Neural progenitor cell (in vitro differentiated cells): Measurements from ENCODE around the gene GATAD2A. TPM values are rescaled to one million over a fixed set of nuclear protein-coding genes. Genes with fewer than 3 reads are reported as not detected.

ENCODE experiments used
- DNase-seq: peaks from one replicate; pipeline ENCODE4 v3.0.0-alpha.2; 2016; ENCODE audit warnings: low spot score
- H2AFZ ChIP-seq: fragments of 200-600 bp; sonication (generic); replicated peaks from 2 replicates; pipeline ENCODE4 v1.6.1; 2016; ENCODE audit warnings: antibody characterized with exemption
- H3F3A ChIP-seq: fragments of 200-600 bp; sonication (generic); 2 replicates; pipeline ENCODE4 v1.6.1; 2016; ENCODE audit warnings: antibody characterized with exemption, low read depth
- H3K27ac ChIP-seq: fragments of 200-600 bp; sonication (generic); 2 replicates; pipeline ENCODE4 v1.5.1; 2016; ENCODE audit warnings: mild to moderate bottlenecking
- H3K27me3 ChIP-seq: fragments of 200-600 bp; sonication (generic); 2 replicates; pipeline ENCODE4 v1.6.1; 2016; ENCODE audit warnings: mild to moderate bottlenecking, moderate library complexity
- H3K36me3 ChIP-seq: fragments of 200-600 bp; sonication (generic); 2 replicates; pipeline ENCODE4 v1.5.1; 2016
- H3K4me1 ChIP-seq: fragments of 200-600 bp; sonication (generic); 2 replicates; pipeline ENCODE4 v1.6.1; 2016; ENCODE audit warnings: mixed run types
- H3K4me2 ChIP-seq: fragments of 200-600 bp; sonication (generic); 2 replicates; pipeline ENCODE4 v1.6.1; 2016
- H3K4me3 ChIP-seq: fragments of 200-600 bp; sonication (generic); 2 replicates; pipeline ENCODE4 v1.5.1; 2016
- H3K79me2 ChIP-seq: fragments of 200-600 bp; sonication (generic); 2 replicates; pipeline ENCODE4 v1.6.1; 2016; ENCODE audit warnings: low read depth
- H3K9ac ChIP-seq: fragments of 200-600 bp; sonication (generic); 2 replicates; pipeline ENCODE4 v1.6.1; 2016
- H3K9me3 ChIP-seq: fragments of 200-600 bp; sonication (generic); 2 replicates; pipeline ENCODE4 v1.5.1; 2016; ENCODE audit warnings: low read depth
- H4K20me1 ChIP-seq: fragments of 200-600 bp; sonication (generic); 2 replicates; pipeline ENCODE4 v1.6.1; 2016; ENCODE audit warnings: low read depth
- H3K27ac Mint-ChIP-seq: 3 replicates; pipeline ENCODE4 v1.8.0; 2021; ENCODE audit warnings: mixed read lengths
- H3K27me3 Mint-ChIP-seq: 2 replicates; pipeline ENCODE4 v1.8.0; 2022; ENCODE audit warnings: low read depth, mild to moderate bottlenecking, inconsistent platforms, moderate library complexity, mixed read lengths; ENCODE audit not compliant: insufficient read depth
- H3K36me3 Mint-ChIP-seq: 3 replicates; pipeline ENCODE4 v1.8.0; 2021; ENCODE audit warnings: mixed read lengths
- H3K4me1 Mint-ChIP-seq: 3 replicates; pipeline ENCODE4 v1.8.0; 2021; ENCODE audit warnings: mixed read lengths
- H3K4me3 Mint-ChIP-seq: 3 replicates; pipeline ENCODE4 v1.8.0; 2021; ENCODE audit warnings: mild to moderate bottlenecking, moderate library complexity, mixed read lengths
- H3K9me3 Mint-ChIP-seq: 3 replicates; pipeline ENCODE4 v1.8.0; 2020; ENCODE audit warnings: mixed read lengths
- EZH2 ChIP-seq: fragments of 200-600 bp; sonication (generic); IDR thresholded peaks from 2 replicates; pipeline ENCODE4 v1.6.1; 2017; ENCODE audit warnings: antibody characterized with exemption, mild to moderate bottlenecking, moderate library complexity
- EZH2phosphoT487 ChIP-seq: fragments of 200-600 bp; sonication (generic); IDR thresholded peaks from 2 replicates; pipeline ENCODE4 v1.6.1; 2017; ENCODE audit warnings: antibody characterized with exemption
- total RNA-seq: library from RNA; depleted of rRNA; stranded (reverse); fragments of >200 nt; gene quantifications from 2 replicates; pipeline ENCODE4 v1.2.3, GENCODE V29; 2015; ENCODE audit warnings: low replicate concordance
- TF ChIP-seq, protein P1 (sequence below): fragments of 200-600 bp; sonication (generic); IDR thresholded peaks from 2 replicates; pipeline ENCODE4 v1.5.1; 2017; ENCODE audit warnings: antibody characterized with exemption, mild to moderate bottlenecking

GATAD2A gene
- total RNA-seq, 1 donor from 2014 or later: 37.9 TPM

DNA sequence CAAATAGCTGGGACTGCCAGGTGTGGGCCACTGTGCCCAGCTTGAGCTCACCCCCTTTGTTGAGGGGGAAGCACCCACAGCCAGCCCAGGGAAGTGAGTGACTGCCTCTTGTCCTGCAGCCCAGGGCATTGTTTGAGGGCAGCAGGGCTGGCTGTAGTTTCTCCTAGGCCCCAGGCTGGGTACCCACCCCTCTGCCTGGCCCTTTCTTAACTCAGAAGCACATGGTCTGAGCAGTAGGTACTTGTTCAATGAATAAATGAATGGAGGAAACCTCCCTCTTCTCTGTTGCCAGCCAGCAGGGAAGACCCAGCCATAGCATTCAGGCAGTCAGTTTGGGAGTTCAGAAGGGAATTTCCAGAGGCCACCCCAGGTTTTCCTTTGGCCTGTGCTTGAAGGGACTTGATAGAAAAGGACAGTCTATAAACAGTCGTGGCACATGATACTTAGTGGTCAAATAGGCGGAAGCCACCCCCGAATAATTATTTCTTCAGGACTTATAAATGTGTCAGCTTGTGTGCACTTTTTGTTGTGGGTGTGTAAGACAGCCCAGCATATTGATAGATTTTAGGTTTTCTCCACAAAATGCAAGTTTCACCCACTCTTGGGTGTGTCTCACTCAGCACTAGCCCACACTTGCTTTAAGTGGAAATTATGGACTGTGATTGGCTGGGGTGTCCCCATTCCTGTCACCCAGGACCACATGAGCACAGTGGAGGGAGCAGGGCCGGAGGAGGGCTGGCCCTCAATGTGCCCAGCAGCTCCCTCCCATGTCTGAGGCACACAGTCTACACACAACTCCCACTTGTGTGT is 33.1 kb downstream of the GATAD2A start:
- Mint-ChIP-seq H3K27me3 (no peaks in the 10 kb centered on the region), H3K4me3 (no peak overlapping the region), H3K27ac (no peak overlapping the region), H3K4me1 (peaks cover 8% of the 10 kb centered on the region), H3K9me3 (no peaks in the 10 kb centered on the region), H3K36me3 (peaks cover 11% of the 10 kb centered on the region)
- H3K27me3 ChIP-seq: no peaks in the 10 kb centered on the region
- peak overlapping the region; percentile 6 for H3K4me2 ChIP-seq
- H3K4me1 ChIP-seq: peaks cover 28% of the 10 kb centered on the region
- peaks cover 14% of the 10 kb centered on the region for H3F3A ChIP-seq
- peaks cover 79% of the 10 kb centered on the region for H4K20me1 ChIP-seq
- H2AFZ ChIP-seq: no peak overlapping the region
- no peaks in the 10 kb centered on the region for H3K36me3 ChIP-seq
- H3K4me3 ChIP-seq: no peak overlapping the region
- no peak overlapping the region for H3K9ac ChIP-seq
- H3K27ac ChIP-seq: peak overlapping the region; percentile 54
- no peak for DNase-seq
- H3K79me2 ChIP-seq: peaks cover 99% of the 10 kb centered on the region
- no peak for TF ChIP-seq EZH2
- TF ChIP-seq, protein P1, sequence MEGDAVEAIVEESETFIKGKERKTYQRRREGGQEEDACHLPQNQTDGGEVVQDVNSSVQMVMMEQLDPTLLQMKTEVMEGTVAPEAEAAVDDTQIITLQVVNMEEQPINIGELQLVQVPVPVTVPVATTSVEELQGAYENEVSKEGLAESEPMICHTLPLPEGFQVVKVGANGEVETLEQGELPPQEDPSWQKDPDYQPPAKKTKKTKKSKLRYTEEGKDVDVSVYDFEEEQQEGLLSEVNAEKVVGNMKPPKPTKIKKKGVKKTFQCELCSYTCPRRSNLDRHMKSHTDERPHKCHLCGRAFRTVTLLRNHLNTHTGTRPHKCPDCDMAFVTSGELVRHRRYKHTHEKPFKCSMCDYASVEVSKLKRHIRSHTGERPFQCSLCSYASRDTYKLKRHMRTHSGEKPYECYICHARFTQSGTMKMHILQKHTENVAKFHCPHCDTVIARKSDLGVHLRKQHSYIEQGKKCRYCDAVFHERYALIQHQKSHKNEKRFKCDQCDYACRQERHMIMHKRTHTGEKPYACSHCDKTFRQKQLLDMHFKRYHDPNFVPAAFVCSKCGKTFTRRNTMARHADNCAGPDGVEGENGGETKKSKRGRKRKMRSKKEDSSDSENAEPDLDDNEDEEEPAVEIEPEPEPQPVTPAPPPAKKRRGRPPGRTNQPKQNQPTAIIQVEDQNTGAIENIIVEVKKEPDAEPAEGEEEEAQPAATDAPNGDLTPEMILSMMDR: no peak
- TF ChIP-seq EZH2phosphoT487: no peak
- H3K9me3 ChIP-seq: no peaks in the 10 kb centered on the region

DNA sequence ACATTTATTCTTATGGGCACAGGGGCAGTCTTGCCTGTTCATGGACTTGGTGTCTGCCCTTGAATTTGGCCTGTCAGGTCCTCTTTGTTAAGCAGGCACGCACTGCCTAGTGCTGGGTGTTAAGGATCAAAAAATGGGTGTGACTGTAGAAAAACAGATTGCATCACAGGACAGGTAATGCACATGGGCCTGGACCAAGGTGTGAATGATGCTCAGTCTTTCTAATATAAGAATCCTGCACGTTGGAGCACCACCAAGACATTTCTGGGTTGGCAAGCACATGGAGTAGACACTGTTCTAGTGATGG is 33.7 kb downstream of the GATAD2A start:
- Histone ChIP-seq H3K4me2 (no peak overlapping the region), H3K79me2 (peaks cover 99% of the 10 kb centered on the region), H3K36me3 (no peaks in the 10 kb centered on the region), H3K4me1 (peaks cover 28% of the 10 kb centered on the region), H3K4me3 (no peak overlapping the region), H3K27me3 (no peaks in the 10 kb centered on the region), H3K9me3 (no peaks in the 10 kb centered on the region), H3K27ac (no peak overlapping the region), H2AFZ (no peak overlapping the region), H3K9ac (no peak overlapping the region), H4K20me1 (peaks cover 79% of the 10 kb centered on the region), H3F3A (peaks cover 14% of the 10 kb centered on the region)
- H3K27me3 Mint-ChIP-seq: no peaks in the 10 kb centered on the region
- no peak for DNase-seq
- TF ChIP-seq, protein P1: no peak
- no peak for TF ChIP-seq EZH2
- TF ChIP-seq EZH2phosphoT487: no peak
- H3K27ac Mint-ChIP-seq: no peak overlapping the region
- peaks cover 12% of the 10 kb centered on the region for H3K36me3 Mint-ChIP-seq
- H3K9me3 Mint-ChIP-seq: no peaks in the 10 kb centered on the region
- peaks cover 8% of the 10 kb centered on the region for H3K4me1 Mint-ChIP-seq
- H3K4me3 Mint-ChIP-seq: no peak overlapping the region

DNA sequence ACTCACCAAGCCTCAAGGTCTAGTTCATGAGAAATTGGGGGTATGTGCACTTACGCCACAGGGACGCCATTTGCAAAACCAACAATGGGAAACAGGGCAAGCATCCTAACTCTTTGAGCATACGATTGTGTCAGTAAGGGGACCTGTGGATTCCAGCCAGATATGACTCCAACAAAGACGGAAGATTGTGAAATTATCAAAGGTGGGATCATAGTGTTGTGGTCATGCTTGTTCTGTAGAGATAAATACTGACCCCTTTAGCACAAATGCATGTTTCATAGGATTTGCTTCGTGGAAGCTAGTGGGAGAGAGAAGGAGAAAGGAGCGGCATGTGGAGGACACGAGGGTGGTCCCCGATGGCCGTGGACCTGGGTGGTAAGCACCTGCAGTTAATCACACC is 37.8 kb downstream of the GATAD2A start:
- Mint-ChIP-seq H3K4me3 (no peak overlapping the region), H3K9me3 (no peaks in the 10 kb centered on the region), H3K27me3 (peaks cover 2% of the 10 kb centered on the region), H3K27ac (peak overlapping the region; percentile 11), H3K4me1 (peaks cover 12% of the 10 kb centered on the region), H3K36me3 (peaks cover 12% of the 10 kb centered on the region)
- Histone ChIP-seq H3F3A (no peaks in the 10 kb centered on the region), H3K4me2 (no peak overlapping the region), H3K79me2 (peaks cover 99% of the 10 kb centered on the region), H3K27ac (no peak overlapping the region), H3K27me3 (no peaks in the 10 kb centered on the region), H4K20me1 (peaks cover 78% of the 10 kb centered on the region), H3K9me3 (no peaks in the 10 kb centered on the region), H3K36me3 (no peaks in the 10 kb centered on the region), H3K9ac (no peak overlapping the region), H2AFZ (no peak overlapping the region), H3K4me1 (peaks cover 11% of the 10 kb centered on the region), H3K4me3 (no peak overlapping the region)
- TF ChIP-seq EZH2: no peak
- no peak for TF ChIP-seq EZH2phosphoT487
- TF ChIP-seq, protein P1: no peak
- DNase-seq: no peak
